ENCODE data around the gene MYOF. TPM values are rescaled to one million over a fixed set of nuclear protein-coding genes. Genes with fewer than 3 reads are reported as not detected.
A peak's percentile ranks its signal among the peaks of the same experiment; 100 is the strongest.

MYOF gene
- total and polyA plus RNA-seq, 7 experiments from 2014 or later = 0.57 to 31.2 (median 1.5) TPM; not detected in 2

DNA sequence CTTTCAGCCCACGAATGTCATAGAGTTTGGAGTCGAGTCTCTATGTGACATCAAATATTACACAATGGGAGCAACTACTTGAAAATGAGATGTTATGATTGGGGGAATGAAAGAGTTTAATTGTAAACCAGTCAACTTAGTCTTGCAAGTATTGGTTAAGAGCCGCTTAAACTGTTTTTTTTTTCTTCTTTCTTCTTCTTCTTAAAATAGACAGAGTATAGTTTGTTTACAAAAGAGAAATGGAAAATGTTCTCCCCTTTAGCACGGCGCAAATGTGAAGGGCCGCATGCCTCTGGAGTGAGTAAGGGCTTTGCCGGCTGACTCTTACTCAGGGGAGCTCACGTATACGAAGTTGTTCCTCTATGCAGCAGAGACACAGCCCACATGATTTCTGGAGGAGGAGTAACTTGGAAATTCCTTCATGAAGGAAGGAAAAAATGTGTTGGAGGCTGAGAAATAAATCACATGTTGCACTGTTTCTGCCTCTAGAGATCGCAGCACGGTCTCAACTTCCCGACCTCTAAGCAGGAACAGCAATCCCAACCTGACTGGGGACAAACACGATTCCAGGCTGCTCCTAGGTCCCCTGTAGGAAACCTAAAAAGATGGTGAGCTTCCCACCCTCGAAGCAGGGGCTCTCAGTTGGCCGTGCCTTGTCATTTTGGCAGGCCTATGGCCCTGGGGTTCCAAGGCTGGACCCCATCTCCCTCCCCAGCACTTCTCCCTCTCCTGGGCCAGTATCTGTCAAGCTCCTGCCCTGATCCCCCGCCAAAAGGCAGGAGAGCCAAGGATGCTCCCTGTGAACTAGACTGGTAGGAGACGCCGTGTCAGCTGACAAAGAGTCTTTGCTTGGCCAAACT, 44.8 kb downstream of the MYOF start:
- DNase-seq (no peak), ATAC-seq (peak; percentile 86)
- peaks cover 0 to 6% (median 0%) of the 10 kb centered on the region in 7 donors for H3K4me1 Mint-ChIP-seq
- H3K4me3 Mint-ChIP-seq = no peak overlapping the region
- H3K36me3 Mint-ChIP-seq = no peaks in the 10 kb centered on the region
- Histone ChIP-seq H3K27ac (ENCODE audit: low read depth, low read length) (no peak overlapping the region), H3K36me3 (ENCODE audit: control insufficient read depth in 2 of 3, insufficient read depth in 3 of 3, low read length in 3 of 3) (no peaks in the 10 kb centered on the region), H3K9me3 (ENCODE audit: control insufficient read depth in 2 of 3, low read length in 3 of 3) (no peaks in the 10 kb centered on the region), H3K4me3 (ENCODE audit: low read length) (no peak overlapping the region), H3K4me1 (ENCODE audit: control insufficient read depth in 2 of 2, insufficient read depth in 2 of 2, low read length in 2 of 2) (no peaks in the 10 kb centered on the region), H3K27me3 (ENCODE audit: control insufficient read depth in 2 of 2, insufficient read depth in 2 of 2, low read length in 2 of 2) (no peaks in the 10 kb centered on the region)
- no peaks in the 10 kb centered on the region for H3K27me3 Mint-ChIP-seq
- ChIA-PET POLR2A (no interaction called here), CTCF (interaction anchor here (1.3 kb wide), 1 partner anchor 61 kb away, joined by 4 read pairs; no protein-coding TSS in a partner anchor)
- intact Hi-C loops (cut with micrococcal nuclease) = no loop called here
- H3K9me3 Mint-ChIP-seq = no peaks in the 10 kb centered on the region
- H3K27ac Mint-ChIP-seq = no peak overlapping the region

DNA sequence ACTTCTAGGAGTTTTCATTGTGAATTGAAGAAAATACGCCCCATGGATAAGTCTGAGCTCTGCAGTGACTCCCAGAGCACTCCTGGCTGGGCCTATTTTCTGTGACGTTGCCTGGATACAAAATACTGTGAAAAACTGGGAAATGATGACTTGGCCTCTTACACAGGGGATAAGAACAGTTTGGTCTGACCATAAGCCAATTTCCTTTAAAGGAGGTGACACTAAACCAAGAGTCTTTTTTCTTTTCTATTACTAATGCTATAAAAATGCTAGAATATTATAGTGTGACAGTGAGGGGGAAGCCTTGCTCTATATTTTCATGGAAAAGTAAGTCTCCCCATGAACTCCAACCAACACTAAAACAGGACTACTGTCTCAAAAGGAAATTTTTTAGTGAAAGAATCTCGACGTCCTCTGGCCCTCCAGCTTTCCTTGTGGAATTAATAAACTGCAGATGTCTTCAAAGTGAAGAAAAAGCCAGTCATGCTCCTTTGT, 45.5 kb downstream of the MYOF start:
- Mint-ChIP-seq H3K27ac (no peak overlapping the region), H3K36me3 (no peaks in the 10 kb centered on the region), H3K4me1 (peaks cover 0 to 6% (median 0%) of the 10 kb centered on the region in 7 donors), H3K9me3 (no peaks in the 10 kb centered on the region), H3K4me3 (no peak overlapping the region), H3K27me3 (no peaks in the 10 kb centered on the region)
- no peaks in the 10 kb centered on the region for H3K36me3 ChIP-seq (ENCODE audit: control insufficient read depth in 2 of 3, insufficient read depth in 3 of 3, low read length in 3 of 3)
- H3K4me3 ChIP-seq (ENCODE audit: low read length) = no peak overlapping the region
- DNase-seq (no peak), ATAC-seq (peak; percentile 4)
- ChIA-PET CTCF (interaction anchor here (0.7 to 1.3 kb wide), 2 partner anchors 60 to 1721 kb away, joined by 3 to 4 read pairs; no protein-coding TSS in a partner anchor), POLR2A (no interaction called here)
- intact Hi-C loops (cut with micrococcal nuclease) = no loop called here
- no peaks in the 10 kb centered on the region for H3K9me3 ChIP-seq (ENCODE audit: control insufficient read depth in 2 of 3, low read length in 3 of 3)
- H3K4me1 ChIP-seq (ENCODE audit: control insufficient read depth in 2 of 2, insufficient read depth in 2 of 2, low read length in 2 of 2) = no peaks in the 10 kb centered on the region
- no peaks in the 10 kb centered on the region for H3K27me3 ChIP-seq (ENCODE audit: control insufficient read depth in 2 of 2, insufficient read depth in 2 of 2, low read length in 2 of 2)
- no peak overlapping the region for H3K27ac ChIP-seq (ENCODE audit: low read depth, low read length)

GRCh38 chr10:93435621-93436397, 46.3 kb downstream of the MYOF start:
- Histone ChIP-seq H3K27me3 (ENCODE audit: control insufficient read depth in 2 of 2, insufficient read depth in 2 of 2, low read length in 2 of 2) (no peaks in the 10 kb centered on the region), H3K4me3 (ENCODE audit: low read length) (no peak overlapping the region), H3K9me3 (ENCODE audit: control insufficient read depth in 2 of 3, low read length in 3 of 3) (no peaks in the 10 kb centered on the region), H3K36me3 (ENCODE audit: control insufficient read depth in 2 of 3, insufficient read depth in 3 of 3, low read length in 3 of 3) (no peaks in the 10 kb centered on the region), H3K27ac (ENCODE audit: low read depth, low read length) (no peak overlapping the region), H3K4me1 (ENCODE audit: control insufficient read depth in 2 of 2, insufficient read depth in 2 of 2, low read length in 2 of 2) (no peaks in the 10 kb centered on the region)
- Mint-ChIP-seq H3K27ac (no peak overlapping the region), H3K4me1 (peaks cover 0 to 6% (median 0%) of the 10 kb centered on the region in 7 donors), H3K36me3 (no peaks in the 10 kb centered on the region), H3K4me3 (no peak overlapping the region), H3K9me3 (no peaks in the 10 kb centered on the region), H3K27me3 (no peaks in the 10 kb centered on the region)
- ChIA-PET POLR2A (no interaction called here), CTCF (interaction anchor here (0.7 kb wide), 1 partner anchor 1722 kb away, joined by 3 read pairs; no protein-coding TSS in a partner anchor)
- no peak for DNase-seq
- ATAC-seq = peak; percentile 57
- intact Hi-C loops (cut with micrococcal nuclease) = no loop called here

- ATAC-seq (no peak), DNase-seq (no peak)
- H3K27me3 Mint-ChIP-seq = no peaks in the 10 kb centered on the region
- H3K36me3 Mint-ChIP-seq = peaks cover 0 to 1% (median 0%) of the 10 kb centered on the region in 5 donors
- CTCF ChIA-PET = no interaction called here
- no peak overlapping the region for H3K27ac Mint-ChIP-seq
- Histone ChIP-seq H3K4me1 (ENCODE audit: control insufficient read depth in 2 of 2, insufficient read depth in 2 of 2, low read length in 2 of 2) (no peaks in the 10 kb centered on the region), H3K36me3 (ENCODE audit: control insufficient read depth in 2 of 3, insufficient read depth in 3 of 3, low read length in 3 of 3) (no peaks in the 10 kb centered on the region), H3K4me3 (ENCODE audit: low read length) (no peak overlapping the region), H3K27ac (ENCODE audit: low read depth, low read length) (no peak overlapping the region), H3K9me3 (ENCODE audit: control insufficient read depth in 2 of 3, low read length in 3 of 3) (no peaks in the 10 kb centered on the region), H3K27me3 (ENCODE audit: control insufficient read depth in 2 of 2, insufficient read depth in 2 of 2, low read length in 2 of 2) (no peaks in the 10 kb centered on the region)
- H3K4me1 Mint-ChIP-seq = peaks cover 0 to 6% (median 0%) of the 10 kb centered on the region in 7 donors
- intact Hi-C loops (cut with micrococcal nuclease) = no loop called here
- no peak overlapping the region for H3K4me3 Mint-ChIP-seq
- POLR2A ChIA-PET = no interaction called here
- H3K9me3 Mint-ChIP-seq = no peaks in the 10 kb centered on the region
These were observed 47.1 kb downstream of the MYOF start for GRCh38 chr10:93434991-93435491.

DNA sequence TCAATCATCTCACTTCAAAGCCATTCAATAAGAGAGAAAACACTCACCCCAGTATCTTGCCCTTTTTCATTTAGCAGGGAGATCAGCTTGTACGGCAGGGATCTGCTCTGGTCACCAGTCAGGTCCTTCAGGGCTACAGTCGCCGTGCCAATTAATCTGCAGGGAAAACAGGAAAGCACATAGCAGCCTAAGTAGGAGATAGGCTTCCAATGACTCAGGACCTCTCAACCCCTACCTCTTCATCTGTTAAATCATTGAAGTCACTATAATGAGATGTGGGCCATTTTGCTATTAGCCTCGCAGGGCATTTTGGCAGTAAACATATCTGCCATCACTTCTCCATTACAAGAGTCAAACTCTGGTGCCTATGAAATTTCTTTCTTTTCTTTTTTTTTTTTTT, 50.8 kb downstream of the MYOF start:
- no peak overlapping the region for H3K4me3 Mint-ChIP-seq
- H3K9me3 ChIP-seq (ENCODE audit: control insufficient read depth in 2 of 3, low read length in 3 of 3) = no peaks in the 10 kb centered on the region
- DNase-seq (no peak), ATAC-seq (no peak)
- intact Hi-C loops (cut with micrococcal nuclease) = no loop called here
- peaks cover 0 to 6% (median 6%) of the 10 kb centered on the region in 7 donors for H3K4me1 Mint-ChIP-seq
- no peak overlapping the region for H3K4me3 ChIP-seq (ENCODE audit: low read length)
- no peaks in the 10 kb centered on the region for H3K27me3 Mint-ChIP-seq
- CTCF ChIA-PET = interaction anchor here (0.6 kb wide), 1 partner anchor 73 kb away, joined by 4 read pairs; no protein-coding TSS in a partner anchor
- H3K27me3 ChIP-seq (ENCODE audit: control insufficient read depth in 2 of 2, insufficient read depth in 2 of 2, low read length in 2 of 2) = no peaks in the 10 kb centered on the region
- no peak overlapping the region for H3K27ac ChIP-seq (ENCODE audit: low read depth, low read length)
- POLR2A ChIA-PET = no interaction called here
- no peaks in the 10 kb centered on the region for H3K4me1 ChIP-seq (ENCODE audit: control insufficient read depth in 2 of 2, insufficient read depth in 2 of 2, low read length in 2 of 2)
- peaks cover 0 to 7% (median 0%) of the 10 kb centered on the region in 5 donors for H3K36me3 Mint-ChIP-seq
- H3K36me3 ChIP-seq (ENCODE audit: control insufficient read depth in 2 of 3, insufficient read depth in 3 of 3, low read length in 3 of 3) = no peaks in the 10 kb centered on the region
- peak overlapping the region in 1 of 9 donors; percentile 47 for H3K27ac Mint-ChIP-seq
- peaks cover 0 to 5% (median 0%) of the 10 kb centered on the region in 11 donors for H3K9me3 Mint-ChIP-seq

DNA sequence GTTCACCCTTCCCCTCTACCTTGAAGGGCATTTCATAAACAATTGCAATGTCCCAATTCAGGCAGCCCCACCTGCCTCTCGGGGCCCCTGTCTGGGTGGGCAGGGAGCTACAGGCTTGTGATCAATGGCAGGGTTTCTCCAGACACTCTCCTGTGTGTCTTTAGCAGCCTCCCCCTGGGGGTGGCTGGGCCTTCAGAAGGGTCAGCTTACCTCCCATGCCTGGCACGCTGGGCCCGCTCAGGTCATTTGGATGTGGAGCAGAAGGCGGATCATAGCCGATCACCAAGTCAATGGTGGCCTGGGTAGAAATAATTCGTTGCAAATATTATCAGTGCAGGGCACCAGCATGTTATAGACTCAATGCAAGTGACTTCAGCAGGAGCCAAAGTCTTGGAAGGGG, 56.3 kb downstream of the MYOF start:
- POLR2A ChIA-PET = no interaction called here
- CTCF ChIA-PET = interaction anchor here (0.6 kb wide), 1 partner anchor 583 kb away, joined by 3 read pairs; no protein-coding TSS in a partner anchor

More for the DNA sequence above, 56.3 kb downstream of the MYOF start:
- H3K4me3 Mint-ChIP-seq = no peak overlapping the region
- no peak overlapping the region for H3K27ac Mint-ChIP-seq
- no peaks in the 10 kb centered on the region for H3K27me3 Mint-ChIP-seq
- no peaks in the 10 kb centered on the region for H3K36me3 ChIP-seq (ENCODE audit: control insufficient read depth in 2 of 3, insufficient read depth in 3 of 3, low read length in 3 of 3)
- H3K9me3 Mint-ChIP-seq = peaks cover 0 to 5% (median 0%) of the 10 kb centered on the region in 11 donors
- peaks cover 8 to 22% (median 16%) of the 10 kb centered on the region in 7 donors for H3K4me1 Mint-ChIP-seq
- H3K4me3 ChIP-seq (ENCODE audit: low read length) = no peak overlapping the region
- ATAC-seq (no peak), DNase-seq (no peak)
- H3K9me3 ChIP-seq (ENCODE audit: control insufficient read depth in 2 of 3, low read length in 3 of 3) = no peaks in the 10 kb centered on the region
- no peaks in the 10 kb centered on the region for H3K4me1 ChIP-seq (ENCODE audit: control insufficient read depth in 2 of 2, insufficient read depth in 2 of 2, low read length in 2 of 2)
- no peak overlapping the region for H3K27ac ChIP-seq (ENCODE audit: low read depth, low read length)
- intact Hi-C loops (cut with micrococcal nuclease) = no loop called here
- no peaks in the 10 kb centered on the region for H3K27me3 ChIP-seq (ENCODE audit: control insufficient read depth in 2 of 2, insufficient read depth in 2 of 2, low read length in 2 of 2)
- H3K36me3 Mint-ChIP-seq = peaks cover 0 to 7% (median 0%) of the 10 kb centered on the region in 5 donors

Measured in naive thymus-derived CD4-positive, alpha-beta T cell (primary cell).